RWPE1 (cell line): Measurements from ENCODE around the gene PRR9.

Experiments used
- CTCF ChIA-PET: fragments of 350-600 bp; sonication (Branson Sonifier 250); formaldehyde crosslinking; extraction: SDS; loops from one replicate; lab custom pipeline; 2021; lab: Yijun Ruan, JAX
- POLR2A ChIA-PET: fragments of 400-600 bp; formaldehyde crosslinking; extraction: SDS; loops from one replicate; lab custom pipeline; 2020; ENCODE audit warnings: antibody characterized with exemption; ENCODE audit not compliant: low non-redundant PET; lab: Yijun Ruan, JAX
- DNase-seq: peaks from one replicate; pipeline ENCODE4 v3.0.0; 2012; ENCODE audit warnings: low spot score
- H3K27ac ChIP-seq: fragments of 450-650 bp; 2 replicates; pipeline ENCODE4 v1.5.1; 2017
- CTCF ChIP-seq: fragments of 450-650 bp; conservative IDR thresholded peaks from 2 replicates; pipeline ENCODE4 v1.5.1; 2017; ENCODE audit warnings: low read depth, mild to moderate bottlenecking

The PRR9 gene

GRCh38 chr1:153248176-153248879 is 30.9 kb downstream of the PRR9 start:
- CTCF ChIA-PET: interaction anchor here (0.6 kb wide), 1 partner anchor 380 kb away, joined by 3 read pairs; no protein-coding TSS in a partner anchor

GRCh38 chr1:153250166-153250565 is 32.8 kb downstream of the PRR9 start:
- ChIA-PET CTCF (no interaction called here), POLR2A (no interaction called here)
- DNase-seq: no peak
- TF ChIP-seq CTCF: no peak
- H3K27ac ChIP-seq: no peak overlapping the region

More at GRCh38 chr1:153248176-153248879, 30.9 kb downstream of the PRR9 start:
- POLR2A ChIA-PET: no interaction called here
- no peak for TF ChIP-seq CTCF
- DNase-seq: no peak
- no peak overlapping the region for H3K27ac ChIP-seq

- POLR2A ChIA-PET: no interaction called here
- H3K27ac ChIP-seq: no peak overlapping the region
- CTCF ChIA-PET: no interaction called here
- no peak for TF ChIP-seq CTCF
- no peak for DNase-seq
These were observed 33.7 kb downstream of the PRR9 start for GRCh38 chr1:153251087-153251486.

GRCh38 chr1:153251562-153251961 is 34.2 kb downstream of the PRR9 start:
- no peak for TF ChIP-seq CTCF
- CTCF ChIA-PET: interaction anchor here (0.7 kb wide), 1 partner anchor 11 kb away, joined by 3 read pairs; no protein-coding TSS in a partner anchor
- H3K27ac ChIP-seq: no peak overlapping the region
- no peak for DNase-seq
- POLR2A ChIA-PET: no interaction called here

- H3K27ac ChIP-seq: no peak overlapping the region
- no peak for TF ChIP-seq CTCF
- POLR2A ChIA-PET: no interaction called here
- no peak for DNase-seq
- CTCF ChIA-PET: interaction anchor here (0.7 kb wide), 1 partner anchor 10 kb away, joined by 3 read pairs; no protein-coding TSS in a partner anchor
These were observed 34.6 kb downstream of the PRR9 start for GRCh38 chr1:153251988-153252387.

- DNase-seq: no peak
- H3K27ac ChIP-seq: no peak overlapping the region
- TF ChIP-seq CTCF: no peak
- ChIA-PET POLR2A (no interaction called here), CTCF (interaction anchor here (1.0 kb wide), 1 partner anchor 229 kb away, joined by 3 read pairs; no protein-coding TSS in a partner anchor)
These were observed 35.7 kb downstream of the PRR9 start for GRCh38 chr1:153253076-153253475.
